ENCODE data around the gene EYA2.
"Not testable (repeated sequence)": the region's sequence is repeated elsewhere in the genome, so short reads cannot be mapped to it uniquely, and the experiment has no call there.

EYA2 gene, protein sequence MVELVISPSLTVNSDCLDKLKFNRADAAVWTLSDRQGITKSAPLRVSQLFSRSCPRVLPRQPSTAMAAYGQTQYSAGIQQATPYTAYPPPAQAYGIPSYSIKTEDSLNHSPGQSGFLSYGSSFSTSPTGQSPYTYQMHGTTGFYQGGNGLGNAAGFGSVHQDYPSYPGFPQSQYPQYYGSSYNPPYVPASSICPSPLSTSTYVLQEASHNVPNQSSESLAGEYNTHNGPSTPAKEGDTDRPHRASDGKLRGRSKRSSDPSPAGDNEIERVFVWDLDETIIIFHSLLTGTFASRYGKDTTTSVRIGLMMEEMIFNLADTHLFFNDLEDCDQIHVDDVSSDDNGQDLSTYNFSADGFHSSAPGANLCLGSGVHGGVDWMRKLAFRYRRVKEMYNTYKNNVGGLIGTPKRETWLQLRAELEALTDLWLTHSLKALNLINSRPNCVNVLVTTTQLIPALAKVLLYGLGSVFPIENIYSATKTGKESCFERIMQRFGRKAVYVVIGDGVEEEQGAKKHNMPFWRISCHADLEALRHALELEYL

GRCh38 chr20:46894579-46894958, at the start of gene EYA2:
EYA2 (plus strand) TSS chr20:46894843; CDS start chr20:46990011, 95,168 bp downstream.
- no peak for DNase-seq (ENCODE audit: low read depth in 2 of 2)

DNA sequence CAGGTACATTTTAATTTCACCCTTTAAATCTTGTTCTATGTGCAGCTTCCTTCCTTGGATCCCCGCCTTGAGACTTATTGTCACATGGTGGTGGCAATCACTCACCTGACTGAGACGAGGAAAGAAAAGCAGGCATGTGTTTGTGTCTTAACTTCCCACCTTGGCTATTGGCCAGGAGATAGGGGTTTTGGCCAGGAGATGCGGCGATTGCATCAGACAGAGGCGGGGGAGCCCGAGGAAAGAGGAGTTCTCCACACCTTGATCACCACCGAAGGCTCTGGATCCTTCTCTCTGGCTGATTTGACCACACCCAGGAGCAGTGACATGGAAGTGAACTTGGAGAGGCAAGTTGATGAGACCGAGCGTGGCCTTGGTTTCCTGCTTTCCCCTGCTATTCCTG, 49.7 kb upstream of the EYA2 start:
- no peak for DNase-seq (ENCODE audit: low read depth in 2 of 2)

DNA sequence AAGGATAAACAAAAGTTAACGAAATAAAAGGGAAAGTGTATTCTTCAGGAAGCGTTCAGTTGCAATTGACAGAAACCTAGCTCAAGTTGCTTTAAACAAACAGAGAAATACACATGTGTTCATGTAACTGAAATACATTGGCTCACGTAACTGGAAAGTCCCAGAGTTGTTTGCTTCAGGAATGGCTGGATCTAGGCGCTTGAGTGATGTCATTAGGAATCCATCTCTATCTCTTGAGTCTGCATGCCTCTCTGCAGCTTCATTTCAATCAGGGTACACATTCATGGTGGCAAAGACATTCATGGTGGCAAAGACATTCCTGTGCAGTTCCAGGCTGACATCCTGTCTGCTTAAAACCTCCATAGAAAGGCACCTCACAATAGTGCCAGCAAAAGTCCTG, 45.4 kb upstream of the EYA2 start:
- DNase-seq (ENCODE audit: low read depth in 2 of 2) = no peak

GRCh38 chr20:46849751-46850150, 44.9 kb upstream of the EYA2 start:
- DNase-seq (ENCODE audit: low read depth in 2 of 2) = no peak

DNA sequence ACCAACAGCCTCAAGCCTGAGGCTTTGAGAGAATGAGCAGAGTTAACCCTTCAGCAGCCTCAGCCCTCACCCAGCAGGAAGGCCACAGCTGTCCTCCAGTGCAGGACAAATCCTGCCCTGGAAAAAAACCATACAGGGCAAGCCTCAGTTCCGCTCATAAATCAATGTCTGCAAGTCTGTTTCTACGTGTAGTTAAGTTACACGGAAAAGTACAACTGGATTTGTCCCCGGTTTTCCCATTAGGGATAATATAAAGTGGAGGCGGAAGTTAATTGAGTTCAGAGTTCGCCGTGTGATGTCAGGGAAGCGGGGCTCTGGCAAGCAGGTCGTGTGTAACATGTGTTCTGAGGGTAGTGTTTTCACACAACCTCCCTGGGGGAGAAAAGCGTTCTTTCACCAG, 44.2 kb upstream of the EYA2 start:
- DNase-seq (ENCODE audit: low read depth in 2 of 2) = no peak

- DNase-seq (ENCODE audit: low read depth in 2 of 2) = no peak
Measured at GRCh38 chr20:46850896-46851295, 43.7 kb upstream of the EYA2 start.

GRCh38 chr20:46851746-46852145, 42.9 kb upstream of the EYA2 start:
- no peak for DNase-seq (ENCODE audit: low read depth in 2 of 2)

GRCh38 chr20:46852313-46852712, 42.3 kb upstream of the EYA2 start:
- DNase-seq (ENCODE audit: low read depth in 2 of 2) = no peak

- no peak for DNase-seq (ENCODE audit: low read depth in 2 of 2)
Measured at GRCh38 chr20:46853926-46854325, 40.7 kb upstream of the EYA2 start.

DNA sequence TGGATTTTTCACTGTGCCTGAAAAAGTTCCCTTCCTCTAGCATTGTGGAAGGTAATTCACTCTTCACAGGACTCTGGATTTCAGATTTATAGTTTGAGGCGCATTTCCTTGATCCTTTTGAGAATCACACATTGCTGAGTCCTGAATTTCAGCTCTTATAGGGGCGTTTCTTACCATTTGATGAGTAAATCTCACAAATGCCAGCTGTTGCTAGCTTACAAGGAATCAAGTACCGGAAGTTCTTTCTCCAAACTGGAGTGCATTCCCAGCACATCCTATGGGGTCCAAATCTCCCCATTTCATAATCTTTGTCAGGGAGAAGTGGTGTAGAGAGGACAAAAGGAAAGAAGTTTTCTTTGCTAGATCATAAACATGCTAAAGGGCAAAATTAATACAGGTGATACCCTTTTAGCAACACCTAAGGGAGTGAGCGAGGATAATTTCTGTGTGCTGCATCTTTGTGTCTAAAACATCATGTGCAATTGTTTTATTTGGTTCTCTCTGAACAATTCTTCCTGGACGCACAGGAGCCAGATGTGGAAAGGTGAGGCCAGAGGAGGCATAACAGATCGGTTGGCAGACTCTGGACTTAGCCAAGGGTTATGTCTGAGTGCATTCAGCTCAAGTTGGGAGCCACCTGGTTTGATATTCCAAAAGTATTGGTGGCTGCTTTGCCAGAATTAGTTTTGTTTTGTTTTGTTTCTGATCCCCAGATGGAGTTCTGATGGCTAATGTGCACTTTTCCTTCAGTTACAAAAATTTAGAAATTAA, 37.4 kb upstream of the EYA2 start:
- DNase-seq (ENCODE audit: low read depth in 2 of 2) = no peak

GRCh38 chr20:46865824-46866223, 28.8 kb upstream of the EYA2 start:
- no peak for DNase-seq (ENCODE audit: low read depth in 2 of 2)

DNA sequence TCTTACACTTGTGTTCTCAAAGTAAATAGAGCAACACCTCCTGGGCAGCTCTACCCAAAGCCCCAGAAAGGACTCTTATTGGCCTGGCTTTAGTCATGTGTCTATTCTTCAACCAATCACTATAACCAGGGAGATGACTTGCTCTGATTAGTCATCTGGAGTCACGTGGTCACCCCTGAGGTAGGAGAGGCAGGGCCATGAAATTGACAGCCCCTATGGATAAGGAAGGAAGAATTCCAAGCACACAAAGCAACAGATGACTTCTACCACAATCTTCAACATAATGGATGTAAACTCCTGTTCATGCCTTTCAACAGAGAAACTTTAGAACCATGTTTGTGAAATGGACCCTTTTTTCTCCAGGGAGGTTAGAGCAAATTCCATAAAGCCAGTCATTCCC, 24.6 kb upstream of the EYA2 start:
- no peak for DNase-seq (ENCODE audit: low read depth in 2 of 2)

DNA sequence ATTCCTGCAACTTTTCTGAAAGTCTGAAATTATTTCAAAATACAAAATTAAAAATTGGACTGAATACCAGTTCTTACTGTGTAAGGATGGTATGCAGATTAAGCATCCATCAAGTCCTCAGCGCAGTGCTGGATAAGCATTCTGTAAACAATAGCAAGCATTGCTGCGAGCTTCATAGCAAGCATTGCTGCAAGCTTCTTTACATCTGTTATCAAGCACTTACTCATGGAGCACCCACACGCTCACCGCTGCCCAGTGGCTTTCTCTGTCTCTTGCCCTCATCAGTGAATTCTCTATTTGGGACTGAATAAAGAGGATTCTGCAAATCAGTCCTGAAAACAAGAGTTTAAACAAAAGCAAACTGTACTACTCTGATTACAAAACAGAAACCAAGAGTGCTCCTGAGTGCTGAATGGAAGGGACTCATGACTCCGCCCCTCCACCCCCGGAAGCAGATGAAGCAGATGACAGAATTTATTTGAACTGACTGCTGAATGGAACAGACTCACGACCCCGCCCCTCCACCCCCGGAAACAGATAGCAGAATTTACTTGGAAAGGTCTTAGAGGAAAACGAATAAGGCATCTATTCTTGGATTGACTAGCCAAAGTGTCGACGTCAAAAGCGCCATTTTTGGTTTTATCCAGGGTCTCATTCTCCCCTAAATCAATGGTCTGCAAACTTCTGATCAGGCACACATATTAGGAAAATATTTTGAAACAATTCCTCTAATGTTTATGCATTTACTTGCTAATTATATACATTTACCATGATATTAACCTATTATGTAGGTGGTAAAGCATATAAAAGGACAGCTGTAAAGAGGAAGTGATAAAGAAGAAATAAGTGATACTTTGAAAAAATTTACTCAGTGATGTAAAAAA, 22.1 kb upstream of the EYA2 start:
- DNase-seq (ENCODE audit: low read depth in 2 of 2) = no peak

GRCh38 chr20:46875059-46875458, 19.6 kb upstream of the EYA2 start:
- DNase-seq (ENCODE audit: low read depth in 2 of 2) = no peak

- no peak for DNase-seq (ENCODE audit: low read depth in 2 of 2)
Measured at GRCh38 chr20:46879386-46879785, 15.3 kb upstream of the EYA2 start.

DNA sequence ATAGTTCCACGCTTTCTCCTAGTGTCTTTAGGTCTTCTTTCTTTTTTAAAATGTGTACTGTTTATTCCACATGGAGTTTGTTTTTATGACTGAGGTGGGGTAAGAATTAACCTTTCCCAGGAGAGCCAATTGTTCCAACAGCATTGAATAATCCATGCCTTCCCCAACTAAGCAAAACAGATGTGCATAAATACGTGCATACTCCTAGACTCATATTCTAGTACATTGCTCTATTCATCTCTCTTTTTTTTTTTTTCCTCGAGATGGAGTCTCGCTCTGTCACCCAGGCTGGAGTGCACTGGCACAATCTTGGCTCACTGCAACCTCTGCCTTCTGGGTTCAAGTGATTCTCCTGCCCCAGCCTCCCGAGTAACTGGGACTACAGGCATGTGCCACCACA, 14.7 kb upstream of the EYA2 start:
- not testable (repeated sequence) for DNase-seq (ENCODE audit: low read depth in 2 of 2)

GRCh38 chr20:46883892-46884291, 10.8 kb upstream of the EYA2 start:
- no peak for DNase-seq (ENCODE audit: low read depth in 2 of 2)

GRCh38 chr20:46890682-46891081, 4.0 kb upstream of the EYA2 start:
- DNase-seq (ENCODE audit: low read depth in 2 of 2) = no peak

GRCh38 chr20:46893051-46893450, 1.6 kb upstream of the EYA2 start:
- no peak for DNase-seq (ENCODE audit: low read depth in 2 of 2)

GRCh38 chr20:46893877-46894578, 615 bp upstream of the EYA2 start:
- DNase-seq (ENCODE audit: low read depth in 2 of 2) = no peak

All from stimulated activated CD4-positive, alpha-beta T cell treated with anti-CD3 and anti-CD28 coated beads, Interleukin-1b, Interleukin-23, amount 100 ng/mL, for 4 hours (primary cell).